Neural crest cell (in vitro differentiated cells): ENCODE data around the gene XAF1. TPM values are rescaled to one million over a fixed set of nuclear protein-coding genes. Genes with fewer than 3 reads are reported as not detected.

Experiments
- DNase-seq: peaks from one replicate; pipeline ENCODE4 v3.0.0; 2021; ENCODE audit warnings: low read depth, mixed read lengths, low spot score
- H3K27ac Mint-ChIP-seq: one replicate; pipeline ENCODE4 v1.8.0; 2021; ENCODE audit warnings: mild to moderate bottlenecking, mixed read lengths; ENCODE audit not compliant: unreplicated experiment
- H3K27me3 Mint-ChIP-seq: 2 replicates; pipeline ENCODE4 v1.8.0; 2021; ENCODE audit warnings: low read depth, mild to moderate bottlenecking, mixed read lengths
- H3K36me3 Mint-ChIP-seq: 2 replicates; pipeline ENCODE4 v1.8.0; 2021; ENCODE audit warnings: low read depth, mild to moderate bottlenecking, mixed read lengths
- H3K4me1 Mint-ChIP-seq: 2 replicates; pipeline ENCODE4 v1.8.0; 2021; ENCODE audit warnings: mixed read lengths
- H3K4me3 Mint-ChIP-seq: one replicate; pipeline ENCODE4 v1.8.0; 2021; ENCODE audit warnings: mild to moderate bottlenecking, mixed read lengths
- H3K9me3 Mint-ChIP-seq: 2 replicates; pipeline ENCODE4 v1.8.0; 2021; ENCODE audit warnings: mixed read lengths
- total RNA-seq: library from RNA; stranded (reverse); gene quantifications from 2 replicates; pipeline ENCODE4 v1.2.1, GENCODE V29; 2021
- TF ChIP-seq, protein P1 (sequence below): fragments of 200-600 bp; sonication (generic); conservative IDR thresholded peaks from 2 replicates; pipeline ENCODE4 v1.5.0; 2021; ENCODE audit warnings: antibody characterized with exemption, mild to moderate bottlenecking

The XAF1 gene
- total RNA-seq, 1 donor from 2014 or later = not detected

DNA sequence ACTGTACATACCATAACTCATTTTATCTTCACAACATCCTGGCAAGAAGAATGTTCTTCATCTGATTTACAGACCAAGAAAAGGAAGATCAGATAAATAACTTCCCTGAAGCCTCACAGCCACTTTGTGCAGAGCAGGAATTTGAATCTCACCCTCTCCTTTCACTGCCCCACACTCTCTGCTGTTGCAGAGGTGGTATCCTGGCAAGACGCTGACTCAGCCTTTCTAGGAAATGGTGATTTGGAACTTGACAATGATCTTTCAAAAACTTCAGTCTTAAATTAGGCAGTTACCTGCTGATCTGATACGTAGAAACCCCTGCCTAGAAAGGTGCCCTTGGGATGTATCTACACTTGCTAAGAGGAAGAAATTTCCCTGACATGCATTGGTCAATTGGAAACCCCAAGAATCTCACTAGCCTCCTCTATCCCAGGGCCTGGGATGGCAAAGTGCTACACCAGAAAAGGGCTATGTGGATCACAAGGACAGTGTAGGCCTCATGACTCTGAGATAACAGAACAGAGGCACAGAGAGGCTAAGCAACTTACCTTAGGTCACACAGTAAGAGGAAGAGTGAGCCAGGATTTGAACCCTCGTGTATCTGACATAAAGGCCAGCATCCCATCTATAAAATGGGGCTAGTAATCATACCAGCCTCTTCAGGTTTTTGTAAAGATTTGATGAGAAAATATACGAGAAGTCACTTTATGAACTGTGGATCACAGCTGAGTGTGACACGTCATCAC, 38.1 kb downstream of the XAF1 start:
- DNase-seq = no peak
- H3K4me3 Mint-ChIP-seq = no peak overlapping the region
- H3K36me3 Mint-ChIP-seq = no peaks in the 10 kb centered on the region
- peaks cover 73% of the 10 kb centered on the region for H3K27me3 Mint-ChIP-seq
- no peaks in the 10 kb centered on the region for H3K4me1 Mint-ChIP-seq
- no peaks in the 10 kb centered on the region for H3K9me3 Mint-ChIP-seq
- TF ChIP-seq, protein P1, sequence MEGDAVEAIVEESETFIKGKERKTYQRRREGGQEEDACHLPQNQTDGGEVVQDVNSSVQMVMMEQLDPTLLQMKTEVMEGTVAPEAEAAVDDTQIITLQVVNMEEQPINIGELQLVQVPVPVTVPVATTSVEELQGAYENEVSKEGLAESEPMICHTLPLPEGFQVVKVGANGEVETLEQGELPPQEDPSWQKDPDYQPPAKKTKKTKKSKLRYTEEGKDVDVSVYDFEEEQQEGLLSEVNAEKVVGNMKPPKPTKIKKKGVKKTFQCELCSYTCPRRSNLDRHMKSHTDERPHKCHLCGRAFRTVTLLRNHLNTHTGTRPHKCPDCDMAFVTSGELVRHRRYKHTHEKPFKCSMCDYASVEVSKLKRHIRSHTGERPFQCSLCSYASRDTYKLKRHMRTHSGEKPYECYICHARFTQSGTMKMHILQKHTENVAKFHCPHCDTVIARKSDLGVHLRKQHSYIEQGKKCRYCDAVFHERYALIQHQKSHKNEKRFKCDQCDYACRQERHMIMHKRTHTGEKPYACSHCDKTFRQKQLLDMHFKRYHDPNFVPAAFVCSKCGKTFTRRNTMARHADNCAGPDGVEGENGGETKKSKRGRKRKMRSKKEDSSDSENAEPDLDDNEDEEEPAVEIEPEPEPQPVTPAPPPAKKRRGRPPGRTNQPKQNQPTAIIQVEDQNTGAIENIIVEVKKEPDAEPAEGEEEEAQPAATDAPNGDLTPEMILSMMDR = no peak
- no peak overlapping the region for H3K27ac Mint-ChIP-seq

DNA sequence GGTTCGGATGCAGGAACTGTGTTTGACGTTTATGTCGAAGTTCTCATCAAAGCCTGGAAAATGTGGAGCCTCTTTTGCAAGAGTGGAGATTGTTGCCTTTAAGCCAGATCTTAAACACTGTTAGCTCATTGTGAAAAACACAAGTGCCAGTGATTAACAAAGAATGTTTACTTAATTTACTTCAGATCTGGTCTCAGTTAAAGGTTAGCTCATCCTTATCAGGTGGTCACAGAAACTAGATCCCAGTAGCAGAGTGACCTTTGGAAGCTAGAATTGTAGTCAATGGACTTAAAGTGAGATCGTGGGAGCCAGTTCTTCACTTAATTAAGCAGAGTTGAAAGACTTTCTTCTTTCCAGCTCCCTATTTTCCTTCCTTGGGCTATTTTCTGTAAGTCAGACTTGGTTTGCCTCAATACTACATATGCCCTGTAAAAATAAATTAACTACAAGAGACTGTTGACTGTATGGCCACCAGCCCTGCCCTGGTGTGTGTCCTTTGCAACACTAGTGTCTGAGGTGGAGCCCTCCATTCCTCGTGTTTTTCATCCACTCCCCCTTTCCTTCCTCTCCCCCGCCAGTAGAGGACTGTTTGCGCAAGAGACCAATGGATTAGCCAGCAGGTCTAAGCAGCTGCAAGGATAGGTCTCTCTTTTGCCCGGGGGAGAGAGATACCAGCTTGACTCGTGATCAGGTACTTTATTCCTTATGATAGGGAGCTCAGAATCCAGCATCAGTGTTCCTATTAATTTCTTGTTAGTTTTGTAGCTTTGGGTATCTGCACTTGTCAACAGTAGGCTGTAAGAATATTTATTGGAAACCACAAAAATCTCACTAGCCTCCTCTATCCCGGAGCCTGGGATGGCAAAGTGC, 40.4 kb downstream of the XAF1 start:
- DNase-seq = no peak
- H3K4me1 Mint-ChIP-seq = no peaks in the 10 kb centered on the region
- no peak overlapping the region for H3K27ac Mint-ChIP-seq
- H3K36me3 Mint-ChIP-seq = no peaks in the 10 kb centered on the region
- no peak overlapping the region for H3K4me3 Mint-ChIP-seq
- no peaks in the 10 kb centered on the region for H3K9me3 Mint-ChIP-seq
- peaks cover 62% of the 10 kb centered on the region for H3K27me3 Mint-ChIP-seq
- TF ChIP-seq, protein P1 = no peak

DNA sequence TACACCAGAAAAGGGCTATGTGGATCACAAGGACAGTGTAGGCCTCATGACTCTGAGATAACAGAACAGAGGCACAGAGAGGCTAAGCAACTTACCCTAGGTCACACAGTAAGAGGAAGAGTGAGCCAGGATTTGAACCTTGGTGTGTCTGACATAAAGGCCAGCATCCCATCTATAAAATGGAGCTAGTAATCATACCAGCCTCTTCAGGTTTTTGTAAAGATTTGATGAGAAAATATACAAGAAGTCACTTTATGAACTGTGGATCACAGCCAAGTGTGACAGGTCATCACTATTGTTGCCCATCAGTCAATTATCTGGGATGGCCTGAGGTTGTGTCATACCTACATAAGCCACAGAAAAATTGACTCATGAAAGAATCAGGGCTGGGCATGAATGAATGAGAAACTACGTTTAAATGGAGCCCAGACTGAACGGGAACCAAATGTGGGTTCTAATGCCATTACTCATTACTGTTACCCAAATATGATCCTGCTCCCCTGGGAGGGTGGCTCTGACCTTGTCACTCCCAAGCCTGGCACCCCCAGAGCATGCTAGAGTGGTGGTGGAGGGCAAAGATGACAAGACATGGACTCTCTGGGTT, 41.1 kb downstream of the XAF1 start:
- H3K4me1 Mint-ChIP-seq = no peaks in the 10 kb centered on the region
- no peaks in the 10 kb centered on the region for H3K36me3 Mint-ChIP-seq
- DNase-seq = no peak
- no peaks in the 10 kb centered on the region for H3K9me3 Mint-ChIP-seq
- H3K4me3 Mint-ChIP-seq = no peak overlapping the region
- TF ChIP-seq, protein P1 = no peak
- H3K27me3 Mint-ChIP-seq = peaks cover 55% of the 10 kb centered on the region
- H3K27ac Mint-ChIP-seq = no peak overlapping the region

GRCh38 chr17:6797718-6798351, 42.0 kb downstream of the XAF1 start:
- Mint-ChIP-seq H3K27ac (no peak overlapping the region), H3K36me3 (no peaks in the 10 kb centered on the region), H3K4me1 (no peaks in the 10 kb centered on the region), H3K9me3 (no peaks in the 10 kb centered on the region), H3K4me3 (no peak overlapping the region), H3K27me3 (peaks cover 48% of the 10 kb centered on the region)
- no peak for DNase-seq
- TF ChIP-seq, protein P1 = no peak

- Mint-ChIP-seq H3K9me3 (no peaks in the 10 kb centered on the region), H3K4me1 (no peaks in the 10 kb centered on the region), H3K27me3 (peaks cover 35% of the 10 kb centered on the region), H3K36me3 (no peaks in the 10 kb centered on the region), H3K4me3 (no peak overlapping the region), H3K27ac (no peak overlapping the region)
- no peak for DNase-seq
- TF ChIP-seq, protein P1 = no peak
Measured at GRCh38 chr17:6799738-6800137, 43.9 kb downstream of the XAF1 start.
